HUES6 (cell line): ENCODE data around the gene LIN37.
A peak's percentile ranks its signal among the peaks of the same experiment; 100 is the strongest.
"Not testable (repeated sequence)": the region's sequence is repeated elsewhere in the genome, so short reads cannot be mapped to it uniquely, and the experiment has no call there.

Experiments
- H3K27ac ChIP-seq: 2 replicates; pipeline ENCODE4 v1.7.0; 2013; ENCODE audit warnings: low read depth, mild to moderate bottlenecking, low read length, inconsistent platforms
- H3K27me3 ChIP-seq: 2 replicates; pipeline ENCODE4 v1.6.1; 2013; ENCODE audit warnings: low read length; ENCODE audit not compliant: control insufficient read depth, insufficient read depth
- H3K36me3 ChIP-seq: 2 replicates; pipeline ENCODE4 v1.6.1; 2013; ENCODE audit warnings: low read length; ENCODE audit not compliant: control insufficient read depth, insufficient read depth
- H3K4me1 ChIP-seq: 2 replicates; pipeline ENCODE4 v1.6.1; 2013; ENCODE audit warnings: low read length; ENCODE audit not compliant: control insufficient read depth, insufficient read depth
- H3K4me3 ChIP-seq: 2 replicates; pipeline ENCODE4 v1.5.1; 2013; ENCODE audit warnings: low read depth, low read length
- H3K9ac ChIP-seq: one replicate; pipeline ENCODE4 v1.6.1; 2013; ENCODE audit warnings: mild to moderate bottlenecking, low read length
- H3K9me3 ChIP-seq: 2 replicates; pipeline ENCODE4 v1.6.1; 2013; ENCODE audit warnings: low read depth, low read length; ENCODE audit not compliant: control insufficient read depth, insufficient read depth

The LIN37 gene

DNA sequence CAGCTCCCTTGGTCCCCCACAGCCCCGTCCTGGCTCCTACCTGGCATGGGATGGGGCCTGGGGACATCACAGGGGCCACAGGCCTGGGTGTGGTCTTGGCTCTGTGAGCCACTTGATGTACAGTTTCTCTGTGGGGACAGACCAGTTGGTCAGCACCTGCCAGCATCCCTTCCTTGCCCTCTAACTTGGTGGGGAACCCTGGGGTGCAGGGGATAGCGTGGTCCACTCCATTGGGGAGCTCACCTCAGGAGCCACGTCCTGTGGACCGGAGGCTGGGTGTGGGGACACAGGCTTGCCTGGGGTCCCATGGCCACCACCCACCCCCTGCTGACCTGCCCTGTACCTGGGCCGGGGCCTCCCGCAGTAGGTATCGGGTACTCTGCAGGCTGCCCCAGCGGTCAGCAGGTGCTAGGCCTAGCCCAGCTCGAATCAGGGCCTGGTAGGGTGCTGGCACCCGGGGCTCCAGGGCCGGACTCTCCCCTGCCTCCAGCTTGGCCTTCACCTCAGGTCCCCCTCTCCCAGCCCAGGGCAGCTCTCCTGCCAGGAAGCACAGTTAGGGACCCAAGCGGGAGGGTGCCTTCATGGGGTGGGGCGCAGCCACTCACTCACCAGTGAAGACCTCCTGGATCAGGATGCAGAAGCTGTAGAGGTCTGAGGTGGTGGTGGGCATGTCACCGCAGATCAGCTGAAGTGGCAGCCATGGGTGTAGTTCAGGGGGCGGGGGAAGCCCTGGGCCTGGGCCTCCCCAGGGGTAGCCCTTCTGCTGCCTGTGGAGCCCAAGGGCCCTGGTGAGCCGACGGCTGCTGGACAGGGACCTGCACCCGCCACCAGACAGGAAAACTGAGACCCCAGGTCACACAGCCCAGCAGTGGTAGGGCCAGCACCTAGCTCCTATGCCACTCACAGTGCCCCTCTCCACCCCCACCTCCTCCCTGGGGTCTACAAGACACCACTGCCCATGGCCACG lies 41.9 kb downstream of the LIN37 start:
- Histone ChIP-seq H3K27me3 (no peaks in the 10 kb centered on the region), H3K36me3 (no peaks in the 10 kb centered on the region), H3K4me3 (no peak overlapping the region), H3K4me1 (0 out of 2 replicates have a peak, but pooled peaks cover 3% of the 10 kb centered on the region), H3K9ac (no peak overlapping the region), H3K27ac (no peak overlapping the region), H3K9me3 (no peaks in the 10 kb centered on the region)

DNA sequence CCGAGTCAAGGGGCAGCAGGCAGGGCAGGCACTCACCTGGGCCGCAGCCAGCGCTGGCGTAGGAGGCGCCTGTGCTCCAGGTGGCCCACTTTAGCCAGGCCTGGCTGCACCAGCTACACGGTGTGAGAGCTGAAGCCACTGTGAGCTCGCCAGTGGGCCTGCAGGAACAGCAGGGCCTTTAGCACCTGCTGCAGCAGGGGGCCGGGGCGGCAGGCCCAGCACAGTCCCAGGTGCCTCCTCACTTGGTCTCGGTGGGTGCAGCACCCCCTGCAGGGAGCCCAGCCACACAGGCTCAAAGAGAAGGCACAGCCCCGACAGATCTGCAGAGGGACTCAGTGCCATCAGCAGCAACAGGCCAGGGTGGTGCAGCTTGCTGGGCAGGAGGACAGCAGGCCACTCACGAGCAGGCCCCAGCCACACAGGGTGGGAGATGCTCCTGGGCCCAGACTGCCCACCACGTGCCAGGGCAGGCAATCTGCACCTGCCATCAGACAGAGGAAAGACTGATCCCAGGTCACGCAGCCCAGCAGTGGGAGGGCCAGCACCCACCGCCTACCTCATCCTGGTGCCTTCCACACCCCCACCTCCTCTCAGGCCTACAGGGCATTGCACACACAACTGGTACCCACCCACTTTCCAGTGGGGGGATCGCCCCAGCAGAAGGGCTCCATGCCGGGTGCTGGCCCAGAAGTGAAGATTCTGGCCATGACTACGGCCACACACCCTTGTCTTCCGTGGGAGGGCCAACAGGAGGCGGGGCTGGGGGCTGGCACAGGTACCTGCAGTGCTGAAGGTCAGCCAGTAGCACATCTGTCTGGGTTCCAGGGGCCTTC lies 42.8 kb downstream of the LIN37 start:
- Histone ChIP-seq H3K4me3 (no peak overlapping the region), H3K4me1 (0 out of 2 replicates have a peak, but pooled peaks cover 3% of the 10 kb centered on the region), H3K27me3 (peaks cover 6% of the 10 kb centered on the region), H3K9ac (no peak overlapping the region), H3K36me3 (no peaks in the 10 kb centered on the region), H3K27ac (no peak overlapping the region), H3K9me3 (no peaks in the 10 kb centered on the region)

DNA sequence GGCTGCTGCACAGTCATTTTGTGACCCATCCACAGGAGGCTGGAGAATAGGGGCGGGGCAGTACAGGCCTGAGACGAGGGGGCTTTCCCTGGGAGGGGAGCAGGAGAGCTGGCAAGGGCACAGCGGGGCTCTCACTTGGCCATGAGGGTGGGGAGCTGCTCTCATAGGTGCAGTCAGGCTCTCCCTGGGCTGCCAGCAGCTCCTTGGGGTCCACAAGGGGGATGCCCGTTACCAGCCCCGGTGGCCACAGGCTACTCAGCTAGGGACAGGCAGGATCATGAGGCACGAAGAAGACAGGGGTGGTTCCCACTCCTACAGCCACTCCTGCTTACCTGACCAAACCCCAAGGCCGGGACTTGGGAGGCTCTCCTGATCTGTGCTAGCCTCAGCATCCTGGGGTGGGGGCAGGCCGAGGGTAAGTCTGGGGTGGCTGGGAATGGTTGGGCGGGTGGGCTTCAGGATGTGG lies 43.5 kb downstream of the LIN37 start:
- Histone ChIP-seq H3K9ac (no peak overlapping the region), H3K9me3 (no peaks in the 10 kb centered on the region), H3K27me3 (peaks cover 13% of the 10 kb centered on the region), H3K36me3 (no peaks in the 10 kb centered on the region), H3K4me1 (peaks cover 4% of the 10 kb centered on the region; the same call in 1 of the 2 replicates), H3K4me3 (no peak overlapping the region), H3K27ac (no peak overlapping the region)

DNA sequence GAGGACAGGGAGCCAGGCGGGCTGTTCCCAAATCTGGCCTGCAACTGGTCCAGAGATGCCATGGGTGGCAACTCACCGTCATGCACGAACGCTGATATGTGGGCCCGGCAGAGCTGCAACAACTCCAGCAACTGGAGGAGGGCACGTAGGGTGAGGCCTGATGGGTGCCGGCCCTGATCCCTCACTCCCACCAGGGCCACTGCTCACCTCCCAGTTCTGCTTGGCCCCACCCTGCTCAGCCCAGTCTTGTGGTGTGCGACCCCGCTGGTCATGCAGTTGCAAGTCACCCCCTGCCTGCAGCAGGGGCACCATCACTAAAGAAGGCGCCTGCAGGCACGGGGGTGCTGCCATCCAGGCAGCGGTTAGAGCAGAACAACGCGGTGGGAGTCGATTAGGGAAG lies 43.9 kb downstream of the LIN37 start:
- peaks cover 18% of the 10 kb centered on the region for H3K27me3 ChIP-seq
- H3K9ac ChIP-seq, result no peak overlapping the region
- no peak overlapping the region for H3K27ac ChIP-seq
- no peaks in the 10 kb centered on the region for H3K36me3 ChIP-seq
- H3K4me1 ChIP-seq, result peaks cover 5% of the 10 kb centered on the region; the same call in 1 of the 2 replicates
- no peak overlapping the region for H3K4me3 ChIP-seq
- H3K9me3 ChIP-seq, result no peaks in the 10 kb centered on the region

DNA sequence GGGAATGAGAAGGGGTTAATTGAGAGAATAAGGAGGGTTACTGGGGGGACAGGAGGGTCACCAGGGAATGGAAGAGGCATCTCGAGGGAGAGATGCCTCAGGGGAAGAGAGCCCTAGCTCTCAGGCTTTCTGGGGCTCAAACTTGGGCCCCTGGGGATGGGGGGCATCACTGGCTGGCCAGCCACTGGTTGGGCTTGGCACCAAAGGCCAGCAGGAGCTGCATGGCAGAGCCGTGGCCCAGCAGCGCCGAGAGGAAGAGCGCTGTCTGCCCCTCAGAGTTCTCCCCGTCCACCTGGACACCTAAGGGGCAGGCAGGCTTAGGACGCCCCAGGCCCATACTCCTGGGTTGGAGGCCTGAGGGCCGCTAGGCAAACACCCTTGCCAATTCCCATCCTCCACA lies 44.5 kb downstream of the LIN37 start:
- peaks cover 22% of the 10 kb centered on the region for H3K27me3 ChIP-seq
- peaks cover 9% of the 10 kb centered on the region for H3K4me1 ChIP-seq
- H3K36me3 ChIP-seq, result no peaks in the 10 kb centered on the region
- H3K4me3 ChIP-seq, result no peak overlapping the region
- H3K27ac ChIP-seq, result no peak overlapping the region
- H3K9ac ChIP-seq, result no peak overlapping the region
- no peaks in the 10 kb centered on the region for H3K9me3 ChIP-seq

DNA sequence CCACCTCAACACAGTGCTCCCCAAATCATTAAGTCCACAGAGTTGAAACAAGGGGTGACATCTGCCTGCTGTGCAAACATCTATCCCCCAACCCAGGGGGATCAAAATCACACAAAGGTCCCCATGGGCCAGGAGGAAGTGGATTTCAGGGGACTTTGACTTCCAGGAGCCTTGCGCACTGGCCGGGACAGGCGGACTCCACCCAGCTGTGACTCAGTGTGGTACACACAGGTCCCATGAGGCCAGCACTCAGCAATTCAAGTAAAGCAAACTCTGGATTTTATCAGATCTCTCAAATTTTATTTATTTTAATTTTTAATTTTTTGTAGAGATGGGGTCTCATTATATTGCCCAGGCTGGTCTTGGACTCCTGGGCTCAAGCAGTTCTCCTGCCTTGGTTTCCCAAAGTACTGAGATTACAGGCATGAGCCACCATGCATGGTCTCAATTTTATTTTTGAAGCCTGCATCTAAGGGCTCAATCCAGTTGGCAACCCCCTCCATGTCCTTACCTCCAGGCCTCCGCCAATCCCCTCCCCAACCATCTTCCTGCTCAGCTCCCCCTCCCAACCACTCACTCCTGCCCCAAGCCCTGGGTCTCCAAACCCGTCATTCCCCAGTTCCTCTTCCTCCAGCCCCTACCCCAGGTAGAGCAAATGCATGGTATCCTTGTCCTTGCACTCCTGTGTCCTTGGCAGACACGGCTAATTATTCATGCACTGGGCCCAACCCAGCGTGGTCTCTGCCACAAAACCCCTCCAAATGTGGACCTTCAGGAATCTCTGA lies 45.2 kb downstream of the LIN37 start:
- Histone ChIP-seq H3K9ac (no peak overlapping the region), H3K27ac (no peak overlapping the region), H3K4me3 (no peak overlapping the region), H3K36me3 (no peaks in the 10 kb centered on the region), H3K4me1 (peaks cover 10% of the 10 kb centered on the region), H3K9me3 (no peaks in the 10 kb centered on the region), H3K27me3 (peaks cover 24% of the 10 kb centered on the region)

DNA sequence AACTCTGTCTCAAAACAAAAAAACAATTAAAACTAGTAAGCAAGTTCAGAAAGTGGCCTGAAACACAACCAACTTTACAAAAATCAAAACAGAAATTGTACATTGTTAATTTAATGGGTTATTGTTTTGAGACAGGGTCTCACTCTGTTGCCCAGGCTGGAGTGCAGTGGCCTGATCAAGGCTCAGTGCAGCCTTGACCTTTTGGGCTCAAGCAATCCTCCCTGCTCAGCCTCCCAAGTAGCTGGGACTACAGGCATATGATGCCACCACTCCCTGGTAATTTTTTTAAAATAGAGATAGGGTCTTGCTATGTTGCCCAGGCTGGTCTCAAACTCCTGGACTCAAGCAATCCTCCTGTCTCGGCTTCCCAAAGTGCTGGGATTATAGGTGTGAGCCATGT lies 47.2 kb downstream of the LIN37 start:
- not testable (repeated sequence) for H3K36me3 ChIP-seq, H3K27ac ChIP-seq, H3K9ac ChIP-seq, H3K9me3 ChIP-seq, H3K4me3 ChIP-seq
- Histone ChIP-seq H3K4me1 (peaks cover 10% of the 10 kb centered on the region), H3K27me3 (peaks cover 24% of the 10 kb centered on the region)

DNA sequence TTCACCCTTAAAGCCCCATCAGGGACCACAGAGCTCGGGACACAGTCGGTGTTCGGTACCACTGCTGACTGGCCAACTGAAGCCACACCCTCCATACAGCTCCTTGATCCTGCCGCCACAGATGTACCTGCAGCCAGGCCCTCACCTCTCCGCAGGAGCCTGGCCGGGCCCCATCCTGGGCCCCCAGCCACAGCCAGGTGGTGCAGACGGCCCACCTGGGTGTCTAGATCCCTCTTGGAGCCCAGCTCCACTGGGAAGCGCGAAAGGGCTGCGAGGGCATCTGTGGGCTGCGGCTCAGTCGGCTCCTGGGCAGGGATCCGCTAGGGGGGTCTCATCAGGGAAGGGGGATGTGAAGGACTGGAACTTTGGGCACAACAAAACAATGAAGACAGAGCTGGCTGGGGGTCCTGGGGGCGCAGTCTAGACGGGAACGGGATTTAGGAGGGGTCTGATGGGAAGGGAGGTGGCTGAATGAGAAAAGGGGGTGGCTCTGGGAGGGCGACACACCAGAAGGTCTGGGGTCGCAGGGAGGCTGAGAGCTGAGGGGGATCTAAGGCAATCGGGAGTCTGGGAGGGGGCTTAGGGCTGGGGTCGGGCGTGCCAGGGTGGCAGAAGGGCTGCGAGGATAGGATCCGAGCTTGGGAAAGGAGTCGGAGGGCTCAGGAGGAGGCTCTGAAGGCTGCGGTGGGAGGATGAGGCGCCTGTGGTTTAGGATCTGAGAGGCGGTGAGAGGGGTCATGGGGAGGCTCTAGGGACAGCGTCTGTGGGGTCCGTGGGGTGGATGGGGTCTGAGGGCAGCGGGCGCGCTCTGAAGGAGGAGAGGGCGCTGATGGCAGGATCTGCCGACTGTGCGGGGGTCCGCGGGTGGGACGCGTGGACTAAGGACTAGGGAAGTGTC lies 48.5 kb downstream of the LIN37 start:
- Histone ChIP-seq H3K9me3 (no peaks in the 10 kb centered on the region), H3K36me3 (no peaks in the 10 kb centered on the region), H3K4me1 (peaks cover 7% of the 10 kb centered on the region), H3K4me3 (peak overlapping the region; percentile 52), H3K27ac (no peak overlapping the region), H3K27me3 (peaks cover 24% of the 10 kb centered on the region), H3K9ac (no peak overlapping the region)

DNA sequence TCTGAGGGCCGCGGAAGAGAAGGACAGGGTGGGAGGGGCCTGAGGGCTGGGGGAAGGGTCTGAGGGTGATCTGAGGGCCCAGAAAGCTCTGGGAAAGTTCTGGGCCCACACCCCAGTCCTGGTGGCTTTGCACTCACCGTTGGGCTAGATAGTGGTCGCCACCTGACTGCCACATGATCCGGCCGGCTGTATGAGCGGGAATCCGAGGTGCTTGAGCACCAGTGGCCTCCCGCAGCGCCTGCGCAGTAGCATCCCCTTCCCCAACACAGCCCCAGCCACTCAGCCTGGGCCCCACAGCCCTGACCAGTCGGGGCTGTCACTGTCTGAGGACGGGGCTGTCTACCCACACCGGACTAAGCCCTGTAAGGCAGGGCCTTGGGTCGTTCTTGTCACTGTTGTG lies 49.3 kb downstream of the LIN37 start:
- no peak overlapping the region for H3K9ac ChIP-seq
- peaks cover 24% of the 10 kb centered on the region for H3K27me3 ChIP-seq
- H3K27ac ChIP-seq, result no peak overlapping the region
- H3K4me3 ChIP-seq, result peak overlapping the region; percentile 10; the same call in 1 of the 2 replicates
- H3K9me3 ChIP-seq, result no peaks in the 10 kb centered on the region
- no peaks in the 10 kb centered on the region for H3K36me3 ChIP-seq
- peaks cover 7% of the 10 kb centered on the region for H3K4me1 ChIP-seq

DNA sequence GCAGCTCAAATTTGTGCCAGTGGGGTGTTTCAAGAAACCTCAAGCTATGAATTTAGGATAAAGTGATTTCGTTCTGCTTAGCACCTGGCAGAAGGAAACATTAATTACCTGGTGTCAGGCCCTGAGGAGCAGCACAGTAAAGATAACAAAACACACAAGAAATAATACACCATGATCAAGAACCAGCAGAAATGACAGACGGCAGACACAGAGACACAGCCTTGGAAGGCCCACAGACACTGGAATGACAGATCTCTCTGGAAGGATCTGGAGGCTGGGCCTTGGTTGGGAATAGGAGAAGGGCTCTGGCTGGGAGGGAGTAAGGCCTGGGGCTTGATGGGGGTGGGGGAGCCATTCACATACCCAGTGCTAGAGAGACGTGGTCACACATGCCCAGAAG lies 53.5 kb downstream of the LIN37 start:
- peaks cover 11% of the 10 kb centered on the region for H3K27me3 ChIP-seq
- no peak overlapping the region for H3K27ac ChIP-seq
- H3K9ac ChIP-seq, result no peak overlapping the region
- no peaks in the 10 kb centered on the region for H3K36me3 ChIP-seq
- H3K4me3 ChIP-seq, result no peak overlapping the region
- peaks cover 7% of the 10 kb centered on the region for H3K4me1 ChIP-seq
- no peaks in the 10 kb centered on the region for H3K9me3 ChIP-seq
